NCI-H345 treated with DMSO at 0.1 percent for 48 hours (cell line): ENCODE measurements around the gene LRRC18.

ENCODE experiments used
- DNase-seq: peaks from one replicate; lab custom pipeline; 2025; ENCODE audit not compliant: unreplicated experiment; lab: John Stamatoyannopoulos, UW

The LRRC18 gene

DNA sequence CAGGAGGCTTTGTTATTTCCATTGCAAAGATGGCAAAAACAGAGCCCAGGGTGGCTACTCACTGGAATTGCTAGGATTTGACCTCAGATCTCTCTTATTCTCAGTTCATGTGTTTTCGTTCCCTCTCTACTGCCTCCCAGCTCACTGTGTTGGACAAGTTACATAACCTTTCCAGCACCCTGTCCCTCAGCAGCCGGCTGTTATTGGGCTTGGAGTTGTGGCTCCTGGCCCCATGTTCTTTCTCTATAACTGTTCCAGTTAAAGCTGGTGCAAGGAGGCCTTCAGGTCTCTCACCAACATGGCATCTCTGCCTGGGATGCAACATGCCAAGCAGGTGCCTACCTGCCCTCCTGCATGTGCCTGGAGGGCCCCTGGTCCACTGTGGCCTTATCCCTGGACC is 56.8 kb downstream of the LRRC18 start:
- no peak for DNase-seq

DNA sequence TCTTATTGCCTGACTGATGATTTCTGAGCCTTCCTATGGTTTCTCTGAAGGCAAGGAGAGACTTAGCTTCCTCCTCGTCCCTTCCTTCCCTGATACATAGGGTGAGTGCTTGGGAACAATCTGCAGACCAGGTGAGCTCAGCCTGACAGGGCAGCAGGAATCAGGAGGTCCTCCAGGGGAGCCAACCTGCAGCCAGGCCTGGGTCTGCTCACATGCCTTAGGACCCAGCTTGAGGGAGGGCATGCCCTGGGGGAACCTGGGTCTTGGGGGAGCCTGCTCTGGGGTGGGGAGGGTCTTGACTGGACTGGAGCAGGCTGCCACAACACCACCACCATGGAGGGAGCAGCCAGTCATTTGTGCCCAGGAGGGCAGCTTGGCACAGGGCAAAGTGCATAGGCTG is 57.7 kb downstream of the LRRC18 start:
- DNase-seq, result no peak

DNA sequence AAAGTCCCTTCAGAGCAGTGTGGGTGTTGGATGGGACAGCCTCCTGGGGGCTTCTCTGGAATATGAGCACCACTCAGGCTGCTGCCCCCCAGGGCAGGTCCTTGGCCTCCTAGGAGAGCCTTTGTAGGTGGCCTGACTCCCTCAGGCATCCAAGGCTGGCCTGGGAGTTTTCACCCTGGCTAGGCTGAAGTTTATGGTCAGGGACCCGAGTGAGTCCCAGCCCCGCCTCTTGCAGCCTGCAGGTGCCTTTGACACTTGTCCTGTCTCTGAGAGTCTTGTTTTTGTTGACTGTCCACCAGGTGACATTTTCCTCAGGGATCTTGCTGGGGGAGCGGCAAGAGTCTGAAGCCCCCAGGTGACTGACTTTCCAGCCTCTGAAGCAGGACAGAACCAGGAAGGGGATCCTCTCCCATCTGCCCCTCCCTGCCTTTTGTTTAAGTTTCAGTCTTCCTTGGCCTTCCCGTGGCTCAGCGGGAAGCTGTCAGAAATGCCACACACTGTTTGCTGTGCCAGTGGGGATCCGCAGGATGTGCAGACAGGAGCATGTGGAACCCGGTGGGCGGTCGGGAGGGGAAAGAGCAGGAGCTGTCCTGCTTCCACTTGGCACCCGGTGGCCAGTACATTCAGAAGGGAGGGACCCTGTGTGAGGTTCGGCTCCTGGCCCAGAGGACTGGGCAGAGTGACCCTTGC is 59.5 kb downstream of the LRRC18 start:
- DNase-seq, result peak; percentile 35

DNA sequence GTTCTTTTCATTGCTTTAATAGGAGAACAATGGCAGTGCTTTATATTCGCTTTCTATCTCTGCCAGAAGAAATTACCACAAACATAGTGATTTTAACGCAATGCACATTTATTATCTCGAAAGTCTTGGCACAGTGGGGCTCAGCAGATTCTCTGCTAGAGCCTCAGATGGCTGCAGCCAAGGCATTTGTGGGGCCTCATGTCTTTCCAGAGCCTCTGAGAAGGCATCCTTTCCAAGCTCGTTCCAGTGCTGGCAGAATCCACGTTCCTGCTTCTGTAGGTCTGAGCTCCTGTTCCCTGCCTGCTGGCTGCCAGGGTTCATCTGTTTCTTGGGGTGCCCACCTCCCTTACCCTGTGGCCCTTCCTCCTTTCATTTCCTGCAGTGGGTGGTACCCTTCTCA is 60.2 kb downstream of the LRRC18 start:
- DNase-seq, result no peak

DNA sequence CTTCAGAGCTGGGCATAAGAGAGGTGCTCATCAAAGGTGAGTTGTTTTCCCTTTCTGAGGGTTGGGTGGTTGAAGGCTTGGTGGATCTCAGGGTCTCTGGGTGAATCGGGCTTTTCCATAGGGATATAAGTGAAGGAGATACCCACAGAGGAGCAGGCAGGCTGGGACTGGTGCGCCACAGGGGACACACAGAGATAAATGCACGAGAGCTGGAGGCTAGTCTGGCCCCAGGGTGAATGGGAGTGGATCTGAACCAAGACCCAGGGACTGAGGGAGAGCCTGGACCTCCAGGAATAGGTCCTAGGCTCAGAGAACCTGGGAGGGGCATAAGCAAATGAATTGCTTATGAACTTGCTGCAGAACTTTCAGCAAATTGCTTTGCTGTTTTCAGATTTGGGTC is 61.5 kb downstream of the LRRC18 start:
- DNase-seq, result no peak

DNA sequence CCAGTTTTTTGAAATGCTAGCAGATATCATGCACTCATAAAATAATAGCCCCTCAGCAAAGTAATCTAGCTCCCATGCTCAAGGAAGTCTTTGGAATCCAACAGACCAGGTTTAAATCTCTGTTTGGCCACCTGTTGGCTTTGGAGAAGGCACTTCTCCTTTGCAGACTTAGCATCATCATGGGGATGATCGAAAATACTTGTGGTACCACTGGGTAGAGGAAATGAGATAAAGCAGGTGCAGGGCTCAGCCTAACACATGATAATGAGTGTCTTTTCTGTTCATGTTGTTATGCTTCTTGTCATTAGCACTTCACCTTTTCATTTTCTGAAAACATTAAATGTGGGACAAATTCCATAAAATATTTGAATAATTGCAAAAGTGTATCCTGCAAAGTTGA is 67.4 kb downstream of the LRRC18 start:
- no peak for DNase-seq
